Measurements from ENCODE around the gene DHRS13. TPM values are rescaled to one million over a fixed set of nuclear protein-coding genes. Genes with fewer than 3 reads are reported as not detected.

DHRS13 gene
- polyA plus RNA-seq, 1 donor (not counting 4 experiments of a cell fraction or from before 2014, with no cell fraction given), result 3.4 TPM

DNA sequence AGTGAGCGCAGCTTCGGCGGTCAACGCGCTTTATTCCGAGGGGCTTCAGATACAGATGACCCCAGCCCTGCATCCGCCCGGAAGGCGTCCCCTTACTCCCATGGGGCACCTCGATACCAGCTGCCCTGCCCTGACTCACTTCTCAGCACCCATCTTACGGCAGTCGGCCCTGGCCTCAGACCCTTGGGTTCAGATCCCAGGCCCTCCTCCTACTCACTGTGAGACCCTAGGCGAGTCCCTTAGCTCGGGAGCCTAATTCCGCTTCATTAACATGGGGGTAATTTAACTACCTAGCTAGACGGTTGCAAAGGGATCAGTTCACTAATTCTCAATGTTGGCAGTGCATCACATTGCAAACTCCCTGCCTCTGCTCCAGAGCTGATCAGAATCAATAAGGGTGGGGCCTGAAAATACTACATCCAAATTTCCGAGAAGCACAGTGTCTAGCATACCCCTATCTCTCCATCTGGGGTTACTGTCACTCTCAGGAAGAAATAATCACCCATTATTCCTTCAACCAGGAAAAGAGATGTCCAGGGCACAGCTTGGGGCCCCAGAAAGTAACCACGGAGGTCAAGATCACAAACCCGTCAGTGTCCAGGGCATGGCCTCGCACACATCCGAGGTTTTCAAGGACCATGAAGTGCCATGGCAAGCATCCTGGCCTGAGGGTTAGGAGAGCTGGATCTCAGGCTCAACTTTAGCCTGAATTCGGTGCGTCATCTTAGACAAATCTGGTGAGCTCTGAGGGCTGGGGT, 4.9 kb downstream of the DHRS13 start:
- FAIRE-seq (no peak), DNase-seq (ENCODE audit: low read depth, low spot score) (no peak)
- Histone ChIP-seq H3K36me3 (ENCODE audit: control insufficient read depth in 2 of 2, extremely low read depth in 1 of 2, insufficient read depth in 2 of 2, low read length in 2 of 2) (peaks cover under 1 to 5% of the 10 kb centered on the region in 2 experiments), H3K79me2 (ENCODE audit: control insufficient read depth, insufficient read depth, low read length) (peaks cover 14% of the 10 kb centered on the region), H3K4me2 (ENCODE audit: control insufficient read depth, extremely low read depth, insufficient read depth, low read depth, low read length) (peak overlapping the region; percentile 99), H3K4me3 (ENCODE audit: control insufficient read depth in 2 of 3, extremely low read depth in 1 of 3, insufficient read depth in 2 of 3, low read depth in 1 of 3, low read length in 3 of 3) (peak overlapping the region; percentile 68 to 92 (median 75)), H3K9me1 (ENCODE audit: control insufficient read depth, extremely low read depth, insufficient read depth, low read length) (peaks cover 3% of the 10 kb centered on the region), H3K9ac (ENCODE audit: control insufficient read depth, extremely low read depth, insufficient read depth, low read length) (peak overlapping the region; percentile 83), H3K9me3 (ENCODE audit: control insufficient read depth, low read depth, low read length) (no peaks in the 10 kb centered on the region), H3K27me3 (ENCODE audit: control insufficient read depth, extremely low read depth, insufficient read depth, low read length) (no peaks in the 10 kb centered on the region), H3K4me1 (ENCODE audit: control insufficient read depth, extremely low read depth, insufficient read depth, low read length) (peaks cover 33% of the 10 kb centered on the region), H3K27ac (ENCODE audit: control insufficient read depth, insufficient read depth, low read length) (peak overlapping the region; percentile 78), H2AFZ (ENCODE audit: control insufficient read depth, low read length) (peak overlapping the region; percentile 82), H4K20me1 (ENCODE audit: control insufficient read depth, extremely low read depth, insufficient read depth, low read length) (no peaks in the 10 kb centered on the region)
- dilution Hi-C loops (cut with MboI; ENCODE audit: extremely low pct_ligation_motif_present, low sequenced_read_pairs), result no loop called here
- no peak for TF ChIP-seq EZH2 (IDR thresholded peaks at IDR 0.05; ENCODE audit: low read length)
- TF ChIP-seq, protein P1, sequence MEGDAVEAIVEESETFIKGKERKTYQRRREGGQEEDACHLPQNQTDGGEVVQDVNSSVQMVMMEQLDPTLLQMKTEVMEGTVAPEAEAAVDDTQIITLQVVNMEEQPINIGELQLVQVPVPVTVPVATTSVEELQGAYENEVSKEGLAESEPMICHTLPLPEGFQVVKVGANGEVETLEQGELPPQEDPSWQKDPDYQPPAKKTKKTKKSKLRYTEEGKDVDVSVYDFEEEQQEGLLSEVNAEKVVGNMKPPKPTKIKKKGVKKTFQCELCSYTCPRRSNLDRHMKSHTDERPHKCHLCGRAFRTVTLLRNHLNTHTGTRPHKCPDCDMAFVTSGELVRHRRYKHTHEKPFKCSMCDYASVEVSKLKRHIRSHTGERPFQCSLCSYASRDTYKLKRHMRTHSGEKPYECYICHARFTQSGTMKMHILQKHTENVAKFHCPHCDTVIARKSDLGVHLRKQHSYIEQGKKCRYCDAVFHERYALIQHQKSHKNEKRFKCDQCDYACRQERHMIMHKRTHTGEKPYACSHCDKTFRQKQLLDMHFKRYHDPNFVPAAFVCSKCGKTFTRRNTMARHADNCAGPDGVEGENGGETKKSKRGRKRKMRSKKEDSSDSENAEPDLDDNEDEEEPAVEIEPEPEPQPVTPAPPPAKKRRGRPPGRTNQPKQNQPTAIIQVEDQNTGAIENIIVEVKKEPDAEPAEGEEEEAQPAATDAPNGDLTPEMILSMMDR (optimal IDR thresholded peaks at IDR 0.05 in 1 of 3, IDR thresholded peaks at IDR 0.05 in 1 of 3, conservative IDR thresholded peaks at IDR 0.05 in 1 of 3; ENCODE audit: extremely low read depth in 1 of 3, insufficient read depth in 2 of 3, low read length in 3 of 3), result no peak

DNA sequence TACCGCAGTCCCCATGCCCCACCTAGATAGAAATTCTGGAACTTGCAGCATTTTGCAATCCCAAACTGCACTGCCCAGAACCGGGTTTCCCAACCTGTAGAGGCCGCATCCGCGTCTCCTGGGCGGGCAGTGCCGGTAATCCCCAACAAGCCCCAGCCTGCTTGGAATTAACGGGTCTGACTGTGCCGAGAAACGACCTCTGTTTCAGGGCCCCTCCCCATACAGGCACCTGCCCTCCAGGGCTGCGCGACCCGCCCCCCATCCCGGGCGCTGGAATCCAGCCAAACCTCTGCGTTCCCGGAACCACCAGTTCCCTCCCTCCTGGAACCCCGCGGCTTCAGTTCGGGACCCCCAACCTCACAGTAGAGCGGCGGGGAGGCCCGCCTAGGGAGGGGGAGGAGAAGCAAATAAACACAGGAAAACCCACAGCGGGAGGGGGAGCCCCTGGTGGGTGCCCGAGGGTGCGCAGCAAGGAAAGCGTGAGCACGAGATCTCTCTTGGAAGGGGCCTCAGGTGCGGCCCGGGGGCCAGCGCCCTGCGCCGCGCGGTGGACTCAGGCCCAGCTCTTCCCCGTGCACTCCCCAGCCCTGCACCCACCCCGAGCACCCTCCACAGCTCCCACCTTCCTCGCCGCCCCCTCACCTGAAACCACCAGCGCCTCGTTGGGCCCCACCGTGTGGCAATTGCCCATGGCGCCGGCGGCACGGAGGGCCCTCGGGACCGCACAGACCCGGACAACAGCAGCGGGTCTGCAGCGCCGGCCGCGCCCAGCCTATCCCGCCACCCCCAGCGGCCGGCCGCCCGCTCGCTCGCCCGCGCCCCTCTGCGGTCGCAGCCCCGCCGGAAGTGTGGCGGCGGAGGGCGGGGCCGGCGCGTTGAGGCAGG, 5.8 kb downstream of the DHRS13 start, which contains the start of gene FLOT2:
Gene FLOT2, minus strand, starts transcription at position 850 of the 885 bp plus-strand sequence. Its CDS starts 159 bp downstream, at position 691.
- H3K79me2 ChIP-seq (ENCODE audit: control insufficient read depth, insufficient read depth, low read length), result peaks cover 18% of the 10 kb centered on the region
- H4K20me1 ChIP-seq (ENCODE audit: control insufficient read depth, extremely low read depth, insufficient read depth, low read length), result no peaks in the 10 kb centered on the region
- no peak for FAIRE-seq
- dilution Hi-C loops (cut with MboI; ENCODE audit: extremely low pct_ligation_motif_present, low sequenced_read_pairs), result no loop called here
- peak within 1 kb of the TSS; percentile 78 for H3K27ac ChIP-seq (ENCODE audit: control insufficient read depth, insufficient read depth, low read length)
- no peaks in the 10 kb centered on the region for H3K27me3 ChIP-seq (ENCODE audit: control insufficient read depth, extremely low read depth, insufficient read depth, low read length)
- peaks cover 1 to 7% of the 10 kb centered on the region in 2 experiments for H3K36me3 ChIP-seq (ENCODE audit: control insufficient read depth in 2 of 2, extremely low read depth in 1 of 2, insufficient read depth in 2 of 2, low read length in 2 of 2)
- peak; percentile 48 for DNase-seq (ENCODE audit: low read depth, low spot score)
- peaks cover 35% of the 10 kb centered on the region for H3K4me1 ChIP-seq (ENCODE audit: control insufficient read depth, extremely low read depth, insufficient read depth, low read length)
- H3K9me1 ChIP-seq (ENCODE audit: control insufficient read depth, extremely low read depth, insufficient read depth, low read length), result peaks cover 3% of the 10 kb centered on the region
- H2AFZ ChIP-seq (ENCODE audit: control insufficient read depth, low read length), result peak within 1 kb of the TSS; percentile 82
- peak within 1 kb of the TSS; percentile 99 for H3K4me2 ChIP-seq (ENCODE audit: control insufficient read depth, extremely low read depth, insufficient read depth, low read depth, low read length)
- H3K9ac ChIP-seq (ENCODE audit: control insufficient read depth, extremely low read depth, insufficient read depth, low read length), result peak within 1 kb of the TSS; percentile 83
- H3K9me3 ChIP-seq (ENCODE audit: control insufficient read depth, low read depth, low read length), result no peaks in the 10 kb centered on the region
- H3K4me3 ChIP-seq (ENCODE audit: control insufficient read depth in 2 of 3, extremely low read depth in 1 of 3, insufficient read depth in 2 of 3, low read depth in 1 of 3, low read length in 3 of 3), result peak within 1 kb of the TSS; percentile 68 to 92 (median 75)
- TF ChIP-seq, protein P1 (optimal IDR thresholded peaks at IDR 0.05 in 1 of 3, IDR thresholded peaks at IDR 0.05 in 1 of 3, conservative IDR thresholded peaks at IDR 0.05 in 1 of 3; ENCODE audit: extremely low read depth in 1 of 3, insufficient read depth in 2 of 3, low read length in 3 of 3), result peak; percentile 8 to 40 (median 15)
- TF ChIP-seq EZH2 (IDR thresholded peaks at IDR 0.05; ENCODE audit: low read length), result no peak

Data from keratinocyte (primary cell).